HG03139 (cell line): ENCODE data around the gene DAND5.

Experiments used
- ATAC-seq: cut with Tn5 transposase; IDR thresholded peaks from one replicate; pipeline ENCODE4 v1.9.1; 2021; ENCODE audit not compliant: unreplicated experiment

DAND5 gene

GRCh38 chr19:13022111-13022858 lies 52.9 kb downstream of the DAND5 start:
- no peak for ATAC-seq

- no peak for ATAC-seq
These were observed 53.7 kb downstream of the DAND5 start for GRCh38 chr19:13022859-13023636.

- ATAC-seq: no peak
These were observed 54.3 kb downstream of the DAND5 start for GRCh38 chr19:13023656-13024055.
